ENCODE results near the gene ZBTB7C.

DNA sequence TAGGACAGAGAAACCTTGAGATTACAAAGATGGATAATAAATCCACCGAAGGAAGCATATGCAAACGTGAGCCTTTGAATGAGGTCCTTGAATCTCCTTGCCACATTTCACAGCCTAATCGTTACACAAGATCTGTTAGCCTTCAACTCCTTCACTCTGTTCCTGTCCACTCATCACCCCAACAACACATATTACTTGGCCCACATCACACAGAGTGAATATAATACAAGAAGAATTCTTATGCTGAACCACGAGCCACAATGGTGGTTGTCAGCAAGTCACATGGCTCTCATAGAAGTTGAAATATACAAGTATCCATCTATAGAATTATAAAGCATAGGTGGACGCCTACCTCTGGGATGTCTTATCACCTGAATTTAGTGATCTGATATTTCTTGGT is 12.6 kb downstream of the ZBTB7C start:
- TF ChIP-seq, protein P1, sequence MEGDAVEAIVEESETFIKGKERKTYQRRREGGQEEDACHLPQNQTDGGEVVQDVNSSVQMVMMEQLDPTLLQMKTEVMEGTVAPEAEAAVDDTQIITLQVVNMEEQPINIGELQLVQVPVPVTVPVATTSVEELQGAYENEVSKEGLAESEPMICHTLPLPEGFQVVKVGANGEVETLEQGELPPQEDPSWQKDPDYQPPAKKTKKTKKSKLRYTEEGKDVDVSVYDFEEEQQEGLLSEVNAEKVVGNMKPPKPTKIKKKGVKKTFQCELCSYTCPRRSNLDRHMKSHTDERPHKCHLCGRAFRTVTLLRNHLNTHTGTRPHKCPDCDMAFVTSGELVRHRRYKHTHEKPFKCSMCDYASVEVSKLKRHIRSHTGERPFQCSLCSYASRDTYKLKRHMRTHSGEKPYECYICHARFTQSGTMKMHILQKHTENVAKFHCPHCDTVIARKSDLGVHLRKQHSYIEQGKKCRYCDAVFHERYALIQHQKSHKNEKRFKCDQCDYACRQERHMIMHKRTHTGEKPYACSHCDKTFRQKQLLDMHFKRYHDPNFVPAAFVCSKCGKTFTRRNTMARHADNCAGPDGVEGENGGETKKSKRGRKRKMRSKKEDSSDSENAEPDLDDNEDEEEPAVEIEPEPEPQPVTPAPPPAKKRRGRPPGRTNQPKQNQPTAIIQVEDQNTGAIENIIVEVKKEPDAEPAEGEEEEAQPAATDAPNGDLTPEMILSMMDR (IDR thresholded peaks at IDR 0.05): no peak
- TF ChIP-seq POLR2A (IDR thresholded peaks at IDR 0.05) (no peak), EP300 (IDR thresholded peaks at IDR 0.05) (no peak), POLR2AphosphoS5 (IDR thresholded peaks at IDR 0.05) (no peak)
